ENCODE measurements around the gene TRAF3IP1.
A peak's percentile ranks its signal among the peaks of the same experiment; 100 is the strongest.
"Not testable (repeated sequence)": the region's sequence is repeated elsewhere in the genome, so short reads cannot be mapped to it uniquely, and the experiment has no call there.

Gene TRAF3IP1

DNA sequence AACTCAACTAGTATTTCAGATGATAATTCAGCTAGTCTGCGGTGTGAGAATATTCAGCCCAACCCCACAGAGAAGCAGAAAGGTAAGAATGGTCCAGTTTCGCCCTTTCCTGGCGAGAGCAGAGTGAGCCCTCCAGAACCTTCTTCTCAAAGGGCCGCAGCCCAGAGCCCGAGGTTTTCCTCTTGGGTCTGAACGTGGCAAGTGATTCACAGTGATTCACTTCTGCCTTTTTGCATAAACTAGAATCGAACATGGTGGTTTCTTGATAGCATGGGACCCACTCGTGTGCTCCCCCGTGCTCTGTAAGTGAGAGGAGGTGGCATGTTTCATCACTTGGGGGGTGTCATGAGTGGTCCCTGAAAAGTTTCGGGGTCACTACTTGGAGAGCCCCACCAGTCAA lies 24.2 kb downstream of the TRAF3IP1 start:
- DNase-seq: no peak

DNA sequence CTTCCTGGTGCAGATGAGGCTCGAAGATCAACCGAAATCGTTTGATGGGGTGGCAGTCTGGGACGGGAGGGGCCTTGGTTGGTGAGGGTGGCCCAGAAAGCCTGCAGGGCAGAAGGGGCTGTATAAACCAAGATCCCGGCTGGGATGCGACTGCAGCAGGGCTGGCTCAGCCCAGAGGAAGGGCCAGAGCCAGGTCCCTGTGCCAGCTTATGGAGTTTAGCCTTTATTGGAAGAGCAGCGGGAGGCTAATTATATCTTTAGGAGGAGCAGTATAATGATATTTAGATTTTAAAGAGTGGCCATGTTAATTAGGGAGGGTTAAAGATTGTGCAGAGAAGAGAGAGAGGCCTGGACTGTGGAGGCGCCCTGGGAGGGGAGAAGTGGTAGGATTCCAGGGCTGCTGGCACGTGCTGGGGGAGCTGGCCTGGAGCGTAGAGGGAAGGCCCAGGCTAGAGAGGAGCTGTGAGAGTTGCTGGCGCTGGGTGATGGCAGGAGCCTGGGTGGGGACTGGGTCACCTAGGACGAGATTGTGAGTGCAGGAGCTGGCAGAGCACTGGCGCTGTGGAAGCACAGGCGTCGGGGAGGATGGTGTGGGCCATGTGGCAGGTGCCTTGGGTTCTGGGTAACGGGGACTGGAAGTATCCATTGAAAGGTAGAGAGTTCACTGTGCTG lies 25.1 kb downstream of the TRAF3IP1 start:
- no peak for DNase-seq

DNA sequence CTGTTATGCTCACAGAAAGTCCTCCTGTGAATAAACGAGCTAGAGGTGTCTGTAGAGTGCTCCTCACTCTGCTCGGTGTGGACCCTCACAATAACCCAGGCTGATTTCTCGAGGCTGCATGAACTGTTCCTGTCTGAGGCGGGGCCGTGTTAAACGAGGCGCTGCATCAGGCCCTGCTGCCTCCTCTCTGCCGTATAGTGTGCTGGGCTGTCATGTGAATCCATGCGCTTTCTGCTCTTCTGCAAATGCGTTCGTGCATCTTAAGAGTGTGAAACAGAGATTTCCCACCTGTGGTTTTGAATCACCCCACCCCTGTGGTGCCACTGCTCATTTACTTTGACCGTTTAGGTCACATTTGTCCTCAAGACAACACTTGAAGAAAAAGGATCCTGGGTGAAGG lies 26.2 kb downstream of the TRAF3IP1 start:
- no peak for DNase-seq

DNA sequence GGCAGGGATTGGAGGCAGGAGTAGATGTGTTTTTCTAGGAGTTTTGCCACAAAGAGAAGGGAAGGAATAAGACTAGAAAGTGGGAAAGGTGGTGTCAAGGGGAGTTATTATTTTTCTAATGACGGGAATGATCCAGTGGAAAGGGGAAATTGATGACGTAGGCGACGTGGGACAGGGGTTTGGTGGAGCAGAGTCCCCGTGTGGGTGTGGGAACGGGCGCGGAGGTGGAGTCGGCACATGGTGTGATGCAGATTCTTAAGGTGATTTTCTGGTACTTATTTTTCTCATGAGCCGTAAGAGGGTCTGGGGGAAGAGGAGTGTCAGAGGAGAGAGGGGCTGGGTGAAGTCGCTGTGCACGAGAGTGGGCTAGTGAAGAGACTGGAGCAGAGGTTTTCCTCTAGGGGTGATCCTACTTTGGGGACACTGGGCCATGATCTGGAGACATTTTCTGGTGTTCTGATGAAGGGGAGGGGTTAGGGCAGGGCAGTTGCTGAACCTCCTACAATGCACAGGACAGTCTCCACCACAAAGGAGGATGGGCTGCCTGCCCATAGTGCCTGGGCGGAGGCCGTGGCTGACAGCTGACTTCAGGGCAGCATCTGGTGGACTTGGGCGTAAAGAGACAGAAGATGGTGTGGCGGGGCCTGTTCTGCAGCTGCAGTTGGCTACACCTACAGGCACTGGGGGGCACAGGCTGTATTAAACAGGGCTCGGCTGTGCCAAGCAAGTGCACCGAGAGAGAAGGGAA lies 30.0 kb downstream of the TRAF3IP1 start:
- no peak for DNase-seq

DNA sequence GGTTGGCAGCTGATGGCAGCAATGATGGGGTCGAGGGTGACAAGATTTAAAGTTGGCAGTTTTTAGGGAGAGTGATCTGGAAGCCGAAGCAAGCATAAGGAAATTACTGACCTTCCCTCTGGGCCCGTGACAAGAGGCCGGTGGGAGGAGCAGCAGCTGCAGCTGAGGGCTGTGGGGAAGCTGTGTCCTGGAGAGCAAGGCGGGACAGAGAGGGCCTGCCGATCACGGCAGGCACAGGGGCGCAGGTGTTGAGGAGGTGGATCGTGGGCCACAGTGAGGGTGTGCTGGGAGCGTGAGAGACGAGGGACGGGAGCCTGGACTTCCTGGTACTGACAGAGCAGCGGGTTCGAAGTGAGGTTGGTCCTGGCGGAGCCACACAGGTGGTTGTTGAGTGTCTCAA lies 31.0 kb downstream of the TRAF3IP1 start:
- DNase-seq: no peak

DNA sequence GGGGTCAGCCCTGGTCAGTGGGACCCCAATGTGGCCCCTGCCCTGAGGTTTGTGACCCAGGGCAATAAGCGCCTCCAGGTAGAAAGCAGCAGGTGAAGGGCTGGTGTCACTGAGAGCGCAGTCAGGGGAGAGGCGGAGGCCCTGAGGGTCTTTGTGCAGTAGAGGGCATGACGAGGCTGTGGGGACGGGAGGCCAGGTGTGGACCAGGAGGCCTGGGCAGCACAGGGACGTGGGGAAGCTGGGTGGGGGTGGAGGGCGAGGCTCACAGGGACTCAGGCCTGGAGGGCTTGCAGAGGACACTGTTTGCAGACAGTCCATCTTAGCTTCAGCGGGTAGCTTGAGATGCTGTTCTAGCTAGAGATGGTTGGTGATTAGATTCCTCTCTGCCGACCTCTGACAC lies 32.0 kb downstream of the TRAF3IP1 start:
- no peak for DNase-seq

DNA sequence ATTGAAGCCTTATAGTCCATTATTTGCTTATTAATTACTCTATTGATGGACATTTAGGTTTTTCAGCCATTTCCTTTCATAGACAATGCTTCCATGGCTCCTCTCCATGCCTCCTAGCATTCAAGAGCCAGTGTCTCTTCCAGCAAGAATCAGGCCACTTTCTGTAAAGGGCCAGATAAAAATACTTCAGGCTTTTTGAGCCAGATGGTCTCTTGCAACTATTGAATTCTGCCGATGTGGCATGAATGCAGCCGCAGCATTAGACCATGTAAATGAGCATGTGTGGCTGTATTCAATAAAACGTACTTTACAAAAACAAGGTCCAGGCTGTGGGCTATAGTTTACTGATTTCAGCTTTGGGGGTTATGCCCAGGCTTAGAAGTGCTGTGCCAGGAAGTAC lies 38.5 kb downstream of the TRAF3IP1 start:
- no peak for DNase-seq

DNA sequence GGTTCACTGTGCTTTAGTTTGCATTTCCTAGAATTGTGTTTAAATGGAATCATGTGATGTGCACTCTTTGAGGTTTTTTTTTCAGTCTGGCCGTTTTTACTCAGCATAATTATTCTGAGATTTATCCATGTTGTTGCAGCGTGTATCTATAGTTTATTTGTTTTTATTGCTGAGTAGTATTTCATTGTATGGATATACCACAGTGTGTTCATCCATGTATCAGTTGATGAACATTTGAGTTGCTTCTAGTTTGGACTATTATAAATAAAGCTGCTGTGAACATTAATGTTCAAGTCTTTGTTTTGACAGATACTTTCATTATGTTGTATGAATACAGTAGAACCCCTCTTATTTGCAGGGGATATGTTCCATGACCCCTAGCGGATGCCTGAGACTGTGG lies 39.1 kb downstream of the TRAF3IP1 start:
- DNase-seq: no peak

DNA sequence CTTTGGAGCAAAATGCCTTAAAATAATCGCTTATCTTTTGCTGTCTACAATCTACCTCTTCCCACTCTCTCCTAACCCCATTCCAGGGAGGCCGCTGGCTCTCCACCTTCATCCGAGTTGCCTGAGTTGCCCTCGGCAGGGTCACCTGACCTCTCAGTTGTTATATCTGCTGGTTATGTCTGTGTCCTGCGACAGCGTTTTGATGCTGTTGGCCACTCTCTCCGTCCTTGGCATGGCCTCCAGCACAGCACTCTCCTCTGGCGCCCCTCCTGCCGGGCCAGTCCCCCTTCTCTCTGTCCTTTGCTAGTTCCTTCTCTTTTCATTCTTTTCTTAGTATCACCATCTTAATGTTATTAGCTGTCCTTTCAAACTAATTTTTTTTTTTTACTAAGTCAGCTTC lies 41.6 kb downstream of the TRAF3IP1 start:
- no peak for DNase-seq

DNA sequence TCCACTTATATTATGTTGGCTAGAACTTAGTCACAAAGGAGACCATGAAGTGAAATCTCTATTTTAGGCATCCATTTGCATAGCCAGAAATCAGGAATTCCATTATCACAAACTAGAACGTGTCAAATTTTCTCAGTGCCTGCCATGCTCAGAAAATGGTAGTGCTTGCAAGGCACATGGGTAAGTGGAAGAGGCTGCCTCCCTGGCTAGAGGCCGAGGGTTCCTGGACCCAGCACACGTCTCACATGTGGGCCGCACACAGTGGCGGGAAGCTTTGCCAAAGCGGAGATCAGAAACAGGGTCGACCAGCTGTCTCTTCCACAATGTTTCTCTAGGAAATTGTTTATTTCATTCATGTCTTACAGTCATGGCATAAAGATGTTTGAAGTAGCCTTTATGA lies 42.3 kb downstream of the TRAF3IP1 start:
- DNase-seq: no peak

DNA sequence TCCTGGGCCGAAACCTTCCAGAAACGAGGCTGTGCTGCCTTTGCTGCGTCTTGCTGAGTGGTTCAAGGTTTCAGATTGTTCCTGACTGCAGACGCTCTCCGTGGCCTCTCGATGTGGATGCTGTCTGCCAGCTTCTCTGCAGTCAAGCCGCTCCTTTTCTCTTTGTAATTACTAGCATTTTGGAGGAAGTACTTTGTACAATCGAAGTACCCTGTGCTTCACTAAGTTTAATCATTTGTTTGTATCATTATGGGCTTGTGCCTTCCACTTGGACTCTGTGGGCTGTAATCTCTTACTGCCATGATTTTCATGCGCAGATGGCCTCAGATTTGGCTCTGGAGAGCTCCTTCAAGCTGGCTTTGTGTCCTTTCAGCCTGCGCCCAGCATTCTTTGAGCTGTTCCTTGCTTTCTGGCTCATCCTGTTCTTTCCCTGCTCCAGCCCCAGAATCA lies 49.3 kb downstream of the TRAF3IP1 start:
- no peak for DNase-seq

DNA sequence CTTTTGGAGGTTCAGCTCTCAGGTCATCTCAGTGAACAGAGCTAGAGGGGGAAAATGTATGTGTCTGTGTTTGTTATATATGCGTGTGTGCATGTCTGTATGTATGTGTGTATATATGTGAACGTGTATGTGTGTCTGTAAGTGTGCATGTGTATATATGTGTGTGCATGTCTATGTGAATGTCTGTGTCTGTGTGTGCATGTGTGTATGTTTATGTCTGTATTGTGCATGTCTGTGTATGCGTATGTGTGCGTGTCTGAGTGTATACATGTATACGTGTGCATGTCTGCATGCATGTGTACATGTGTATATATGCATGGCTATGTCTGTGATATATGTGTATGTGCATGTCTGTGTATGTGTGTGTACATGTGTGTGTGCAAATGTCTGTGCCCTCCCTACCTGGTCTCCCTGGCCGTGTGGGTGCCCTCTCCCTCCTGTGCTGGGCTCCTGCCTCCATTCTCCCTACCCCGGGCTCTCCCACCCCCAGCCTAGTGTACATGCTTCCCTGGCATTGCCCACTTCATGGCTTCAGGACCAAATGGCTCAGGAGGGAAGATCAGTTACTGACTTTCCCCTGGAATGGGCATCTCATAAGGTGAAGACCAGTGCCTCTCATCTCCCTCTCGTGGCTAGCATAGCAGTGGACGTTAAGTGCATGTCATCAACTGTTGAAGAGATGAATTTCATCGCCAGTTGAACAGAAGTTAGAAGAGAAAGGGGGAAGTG lies 49.9 kb downstream of the TRAF3IP1 start:
- no peak for DNase-seq

DNA sequence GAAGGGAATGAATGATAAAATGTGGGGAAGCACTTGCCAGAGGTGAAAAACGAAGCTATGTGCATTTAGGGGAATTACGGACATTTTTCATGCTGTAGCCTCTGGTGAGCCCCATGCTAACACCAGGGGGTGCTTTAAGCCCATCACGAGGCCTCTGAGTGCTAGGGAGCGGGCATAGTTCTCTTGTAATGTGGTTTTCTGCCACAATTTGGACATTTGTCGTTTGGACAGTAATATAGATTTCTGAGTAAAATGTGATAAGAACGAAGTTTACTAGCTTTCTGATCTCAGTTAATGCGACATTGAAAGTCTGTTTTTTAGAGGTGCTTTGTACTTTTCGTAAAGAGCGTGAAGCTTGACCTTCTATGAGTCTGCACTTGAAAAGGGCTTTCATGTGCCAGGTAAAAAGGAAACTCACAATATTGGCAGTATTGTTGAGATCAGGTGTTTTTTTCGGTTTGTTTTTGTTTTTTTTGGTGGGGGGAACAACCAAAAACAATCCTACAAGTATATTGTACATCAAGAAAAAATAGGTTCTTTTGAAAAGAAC lies 50.6 kb downstream of the TRAF3IP1 start:
- peak; percentile 66 for DNase-seq

DNA sequence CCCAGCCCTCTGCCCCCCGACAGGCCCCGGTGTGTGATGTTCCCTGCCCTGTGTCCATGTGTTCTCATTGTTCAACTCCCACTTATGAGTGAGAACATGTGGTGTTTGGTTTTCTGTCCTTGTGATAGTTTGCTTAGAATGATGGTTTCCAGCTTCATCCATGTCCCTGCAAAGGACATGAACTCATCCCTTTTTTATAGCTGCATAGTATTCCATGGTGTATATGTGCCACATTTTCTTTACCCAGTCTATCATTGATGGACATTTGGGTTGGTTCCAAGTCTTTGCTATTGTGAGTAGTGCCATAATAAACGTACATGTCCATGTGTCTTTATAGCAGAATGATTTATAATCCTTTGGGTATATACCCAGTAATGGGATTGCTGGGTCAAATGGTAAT lies 52.0 kb downstream of the TRAF3IP1 start:
- not testable (repeated sequence) for DNase-seq

DNA sequence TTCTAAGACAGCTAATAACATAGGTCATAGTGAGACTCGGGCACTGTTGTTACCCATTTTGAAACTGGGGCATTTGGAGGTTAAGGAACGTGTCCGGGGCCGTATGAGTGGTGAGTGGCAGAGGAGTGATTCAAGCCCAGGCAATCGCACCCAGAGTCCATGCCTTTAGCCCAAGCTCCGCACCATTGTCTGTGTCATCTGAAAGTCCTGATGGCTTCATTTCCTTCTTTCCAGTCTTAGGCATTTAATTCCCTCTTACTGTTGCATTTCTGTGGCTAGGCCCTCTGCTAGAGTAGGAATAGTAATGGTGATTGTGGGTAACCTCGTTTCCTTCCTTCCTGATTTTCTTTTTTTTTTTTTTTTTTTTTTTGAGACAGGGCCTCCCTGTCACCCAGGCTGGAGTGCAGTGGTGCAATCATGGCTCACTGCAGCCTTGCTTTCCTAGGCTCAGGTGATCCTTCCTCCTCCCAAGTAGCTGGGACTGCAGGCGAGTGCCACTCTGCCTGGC lies 56.6 kb downstream of the TRAF3IP1 start:
- DNase-seq: peak; percentile 60

DNA sequence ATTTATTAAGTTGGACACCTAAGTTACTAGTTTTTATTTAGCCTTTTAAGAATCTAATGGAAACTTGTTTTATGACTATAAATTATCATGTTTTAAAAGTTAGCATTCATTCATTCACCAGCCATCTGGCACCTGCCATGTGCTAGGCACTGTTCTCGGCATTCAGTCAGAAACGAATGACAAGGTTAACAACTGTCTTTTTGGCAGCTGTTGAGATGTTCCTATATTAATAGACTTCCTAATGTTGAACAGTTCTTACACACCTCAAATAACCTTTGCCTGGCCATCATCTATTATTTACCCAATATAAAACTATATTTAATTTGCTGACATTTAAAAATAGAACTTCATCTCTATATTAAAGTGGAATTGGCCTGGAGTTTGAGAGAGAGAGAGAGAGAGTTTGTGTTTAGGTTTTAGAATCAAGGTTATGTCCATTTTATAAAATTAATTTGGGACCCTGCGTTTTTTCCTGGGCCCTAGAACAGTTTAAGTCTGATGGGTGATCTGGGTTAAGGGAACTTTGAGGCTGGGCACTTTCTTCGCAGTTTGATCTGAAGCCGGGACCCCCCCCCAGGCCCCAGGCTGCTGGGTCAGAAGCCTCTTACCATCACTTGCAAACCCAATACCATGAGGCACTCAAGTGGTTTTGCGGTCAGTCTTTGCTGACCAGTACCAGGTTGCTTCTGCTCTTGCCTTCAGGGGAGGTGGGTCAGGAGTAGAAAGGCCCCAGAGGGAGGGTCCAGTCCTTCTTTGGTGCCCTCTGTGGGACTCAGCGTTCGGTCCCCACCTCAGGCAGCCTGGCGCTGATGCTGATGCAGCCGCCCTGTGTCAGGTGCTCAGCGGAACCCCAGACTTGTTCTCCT lies 58.1 kb downstream of the TRAF3IP1 start:
- DNase-seq: no peak

DNA sequence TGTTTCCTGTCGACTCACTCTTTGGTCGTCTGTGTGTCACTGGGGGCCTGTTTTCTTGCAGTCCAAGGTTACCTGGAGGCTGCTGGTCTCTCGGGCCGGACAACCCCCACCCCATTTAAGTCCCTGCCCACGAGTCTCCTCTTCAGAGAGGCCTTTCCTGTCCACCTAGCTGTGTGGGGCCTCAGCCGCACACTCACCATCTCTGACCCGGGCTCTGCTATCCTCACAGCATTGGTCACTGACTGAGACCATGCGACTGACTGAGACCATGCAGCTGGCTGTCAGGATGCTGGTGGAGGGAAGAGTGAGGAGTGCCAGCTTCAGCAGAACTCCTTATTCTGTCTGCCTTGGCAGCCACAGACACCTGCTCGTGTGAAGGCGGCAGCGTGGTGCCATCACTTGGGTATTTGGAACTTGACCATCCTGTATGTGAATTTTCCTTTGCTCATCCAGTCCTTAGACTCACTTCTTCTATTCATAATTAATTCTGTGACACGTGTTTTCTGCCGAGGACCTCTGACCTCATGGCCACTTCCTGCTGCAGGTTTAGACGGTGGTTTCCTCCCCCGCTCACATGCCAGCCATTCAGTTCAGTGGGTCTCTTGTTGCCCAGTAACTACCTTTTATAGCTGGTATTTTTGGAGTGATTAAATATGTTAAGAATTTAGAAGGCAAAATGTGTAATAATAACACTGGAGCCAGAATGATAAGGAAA lies 58.9 kb downstream of the TRAF3IP1 start:
- DNase-seq: peak; percentile 49

DNA sequence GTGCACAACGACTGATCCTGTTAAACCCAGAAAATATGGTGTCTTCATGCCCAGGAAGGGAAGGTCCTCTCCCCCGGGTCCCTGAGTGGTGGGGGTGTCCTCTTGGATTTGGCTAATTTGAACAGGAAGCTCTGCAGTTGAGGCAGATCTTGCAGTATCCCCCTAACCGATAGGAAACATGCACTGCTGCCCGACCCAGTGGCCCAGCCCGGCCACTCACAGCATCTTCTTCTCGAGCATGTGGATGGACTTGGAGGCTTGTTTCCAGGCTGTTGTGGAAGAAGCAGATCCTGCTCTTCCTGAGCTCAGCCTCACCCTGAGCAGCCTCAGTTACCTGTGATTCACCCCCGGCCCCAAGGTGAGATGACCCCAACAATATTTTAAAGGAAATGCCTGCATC lies 60.0 kb downstream of the TRAF3IP1 start:
- DNase-seq: no peak

DNA sequence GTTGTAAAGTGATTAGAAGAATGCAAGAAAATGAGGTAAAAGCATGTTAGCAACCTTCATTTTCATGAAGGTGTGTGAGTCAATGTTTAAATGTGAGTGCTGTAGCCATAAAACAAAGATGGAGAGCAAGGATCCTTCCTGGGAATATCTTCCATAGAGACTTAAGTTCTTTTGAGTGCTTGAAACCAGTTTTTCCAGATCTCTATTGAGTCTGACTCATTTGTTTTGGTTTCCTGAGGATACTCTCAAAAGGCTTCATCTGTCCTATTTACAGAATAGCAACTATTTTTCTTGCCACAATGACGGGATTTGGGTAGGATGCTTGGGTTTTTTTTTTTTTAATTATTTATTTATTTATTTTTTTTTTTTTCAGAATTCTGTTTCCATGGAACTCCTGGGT lies 60.5 kb downstream of the TRAF3IP1 start:
- DNase-seq: no peak

DNA sequence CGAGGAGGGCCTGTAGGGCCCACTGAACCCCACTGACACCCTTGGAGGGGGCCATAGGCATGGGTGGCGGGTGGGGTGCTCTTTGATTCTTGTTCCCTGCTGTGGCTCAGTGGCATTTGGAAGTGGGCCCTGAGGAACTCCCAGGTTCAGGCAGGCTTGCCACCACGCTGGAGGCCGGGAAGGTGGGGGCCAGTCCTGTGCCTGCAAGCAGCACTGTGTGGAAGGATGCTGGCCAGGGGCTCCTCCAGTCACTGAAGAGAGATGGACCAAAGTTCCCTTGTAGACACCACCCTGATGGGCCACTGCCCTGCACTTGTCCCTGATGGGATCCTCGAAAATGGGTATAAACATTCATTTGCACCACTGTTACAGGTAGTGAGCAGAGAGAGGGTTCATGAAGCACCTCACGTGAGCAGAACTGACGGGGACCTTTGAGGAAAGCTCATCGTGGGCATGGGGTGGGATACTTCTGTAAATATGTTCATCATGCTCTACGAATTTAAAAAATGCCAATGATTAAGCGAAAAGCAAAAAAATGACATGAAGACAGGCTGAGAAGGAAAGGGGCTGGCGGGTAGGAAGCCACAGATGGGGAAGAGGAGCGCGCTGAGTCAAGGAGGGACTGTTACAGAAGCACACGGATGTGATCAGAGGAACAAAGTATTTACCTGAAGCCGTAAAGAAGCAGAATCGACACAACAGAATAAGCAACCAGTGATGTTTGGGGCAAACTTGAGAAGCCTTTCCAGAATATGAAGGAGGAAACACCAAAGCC lies 61.2 kb downstream of the TRAF3IP1 start:
- no peak for DNase-seq

DNA sequence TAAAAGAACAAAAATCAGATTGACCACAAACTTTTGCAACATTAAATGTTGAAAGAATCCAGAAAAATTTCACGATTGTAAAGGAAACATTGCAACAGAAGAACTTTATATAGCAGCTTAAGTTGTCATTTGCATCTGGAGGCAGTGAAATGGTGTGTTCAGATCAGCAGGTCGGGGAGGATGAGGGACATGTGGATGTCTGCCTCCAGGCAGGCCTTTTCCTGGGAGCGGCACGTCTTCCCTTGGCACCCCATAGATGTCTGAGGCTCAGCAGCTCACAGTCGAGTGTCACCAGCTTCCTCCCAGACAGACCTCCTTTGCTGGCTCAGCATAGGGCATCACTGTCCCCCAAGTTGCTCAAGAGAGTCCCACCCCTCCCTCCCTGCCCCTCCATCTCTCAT lies 62.1 kb downstream of the TRAF3IP1 start:
- DNase-seq: no peak
